ENCODE data around the gene CRYBA2.

DNA sequence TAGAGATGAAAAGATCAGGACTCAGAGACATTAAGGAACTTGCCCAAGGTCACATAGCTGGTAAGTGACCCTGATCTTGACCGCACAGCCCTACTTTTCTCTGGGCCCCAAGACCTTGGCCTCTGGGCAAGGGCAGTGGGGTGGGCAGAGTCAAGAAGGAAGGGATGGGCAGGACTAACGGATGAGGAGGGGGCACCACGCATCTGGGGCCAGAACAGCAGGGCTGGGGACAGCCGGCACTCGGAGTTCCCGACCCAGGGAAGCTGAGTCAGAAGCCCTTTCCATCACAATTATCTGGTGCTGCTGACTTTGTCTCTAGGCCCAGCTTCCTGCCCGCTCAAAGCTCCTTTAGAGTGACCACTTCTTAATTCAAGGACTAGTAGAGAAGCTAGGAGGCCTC lies 33.7 kb upstream of the CRYBA2 start:
- TF ChIP-seq, protein P1, sequence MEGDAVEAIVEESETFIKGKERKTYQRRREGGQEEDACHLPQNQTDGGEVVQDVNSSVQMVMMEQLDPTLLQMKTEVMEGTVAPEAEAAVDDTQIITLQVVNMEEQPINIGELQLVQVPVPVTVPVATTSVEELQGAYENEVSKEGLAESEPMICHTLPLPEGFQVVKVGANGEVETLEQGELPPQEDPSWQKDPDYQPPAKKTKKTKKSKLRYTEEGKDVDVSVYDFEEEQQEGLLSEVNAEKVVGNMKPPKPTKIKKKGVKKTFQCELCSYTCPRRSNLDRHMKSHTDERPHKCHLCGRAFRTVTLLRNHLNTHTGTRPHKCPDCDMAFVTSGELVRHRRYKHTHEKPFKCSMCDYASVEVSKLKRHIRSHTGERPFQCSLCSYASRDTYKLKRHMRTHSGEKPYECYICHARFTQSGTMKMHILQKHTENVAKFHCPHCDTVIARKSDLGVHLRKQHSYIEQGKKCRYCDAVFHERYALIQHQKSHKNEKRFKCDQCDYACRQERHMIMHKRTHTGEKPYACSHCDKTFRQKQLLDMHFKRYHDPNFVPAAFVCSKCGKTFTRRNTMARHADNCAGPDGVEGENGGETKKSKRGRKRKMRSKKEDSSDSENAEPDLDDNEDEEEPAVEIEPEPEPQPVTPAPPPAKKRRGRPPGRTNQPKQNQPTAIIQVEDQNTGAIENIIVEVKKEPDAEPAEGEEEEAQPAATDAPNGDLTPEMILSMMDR (IDR thresholded peaks at IDR 0.05 in 4 of 5, conservative IDR thresholded peaks at IDR 0.05 in 1 of 5) = no peak
- TF ChIP-seq POLR2A (IDR thresholded peaks at IDR 0.05) = no peak

All from gastrocnemius medialis (tissue), 4 donors.